T-helper 17 cell (primary cell): Measurements from ENCODE around the gene SH3GLB1. TPM values are rescaled to one million over a fixed set of nuclear protein-coding genes. Genes with fewer than 3 reads are reported as not detected.
"Not testable (repeated sequence)": the region's sequence is repeated elsewhere in the genome, so short reads cannot be mapped to it uniquely, and the experiment has no call there.

Source experiments
- ATAC-seq: fragments of 150-1000 bp; cut with Tn5 transposase; 2 replicates; pipeline ENCODE4 v1.10.0; 2021; ENCODE audit warnings: mild to moderate bottlenecking, moderate library complexity
- DNase-seq, 3 donors: peaks; one replicate each; pipeline versions ENCODE4 v3.0.0 to v3.0.0-alpha.2; 2020 to 2021
- H3K9me3 ChIP-seq: one replicate; pipeline ENCODE4 v1.7.0; 2013; ENCODE audit warnings: low read length, mild to moderate bottlenecking; ENCODE audit not compliant: control insufficient read depth, poor library complexity, severe bottlenecking
- H3K27ac Mint-ChIP-seq: one replicate; pipeline ENCODE4 v1.8.0; 2022; ENCODE audit warnings: mild to moderate bottlenecking, moderate library complexity, mixed read lengths
- H3K27me3 Mint-ChIP-seq: one replicate; pipeline ENCODE4 v1.8.0; 2022; ENCODE audit warnings: mixed read lengths
- H3K36me3 Mint-ChIP-seq: one replicate; pipeline ENCODE4 v1.8.0; 2022; ENCODE audit warnings: low read depth, mixed read lengths
- H3K4me1 Mint-ChIP-seq: one replicate; pipeline ENCODE4 v1.8.0; 2022; ENCODE audit warnings: mild to moderate bottlenecking, mixed read lengths
- H3K4me3 Mint-ChIP-seq: one replicate; pipeline ENCODE4 v1.8.0; 2022; ENCODE audit warnings: mild to moderate bottlenecking, moderate library complexity, mixed read lengths
- total RNA-seq, 4 donors: library from RNA in 2 of 4; stranded (reverse) in 2 of 4; gene quantifications; one replicate each; pipeline ENCODE4 v1.2.3 and lab custom pipeline; 2022 to 2026

The SH3GLB1 gene
- total RNA-seq = 10 to 100 TPM; 54.3 to 61.5 TPM
- 86.8 to 147 reads per million in 2 donors for total RNA-seq (lab: John Stamatoyannopoulos, UW)

DNA sequence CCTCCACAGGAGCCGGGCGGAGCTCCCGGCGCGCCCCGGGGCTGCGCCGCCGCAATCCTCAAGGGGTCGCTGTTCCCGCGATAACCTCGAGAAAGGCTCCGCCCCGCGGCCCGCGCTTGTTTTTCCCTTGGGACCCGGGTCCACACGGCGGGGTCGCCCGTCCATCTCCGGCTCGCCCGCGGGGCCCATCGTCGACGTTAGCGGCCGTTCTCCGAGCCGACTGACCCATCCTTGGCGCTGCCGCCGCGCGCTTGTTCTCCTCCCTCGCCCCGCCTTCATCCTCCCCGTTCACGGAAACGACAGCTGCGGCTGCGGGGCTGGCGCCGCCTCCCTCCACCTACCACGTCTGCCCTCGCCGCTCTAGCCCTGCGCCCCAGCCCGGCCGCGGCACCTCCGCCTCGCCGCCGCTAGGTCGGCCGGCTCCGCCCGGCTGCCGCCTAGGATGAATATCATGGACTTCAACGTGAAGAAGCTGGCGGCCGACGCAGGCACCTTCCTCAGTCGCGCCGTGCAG, at the start of gene SH3GLB1:
SH3GLB1 (plus strand) TSS at position 119 of the 514 bp plus-strand sequence; CDS start at position 443, 324 bp downstream.
- DNase-seq = peak; percentile 84 to 86 (median 85)
- Mint-ChIP-seq H3K4me1 (peaks cover 33% of the 10 kb centered on the region), H3K27ac (peak within 1 kb of the TSS; percentile 95), H3K27me3 (no peaks in the 10 kb centered on the region), H3K4me3 (peak within 1 kb of the TSS; percentile 98), H3K36me3 (peaks cover 7% of the 10 kb centered on the region)
- H3K9me3 ChIP-seq = no peaks in the 10 kb centered on the region
- ATAC-seq = peak; percentile 91

DNA sequence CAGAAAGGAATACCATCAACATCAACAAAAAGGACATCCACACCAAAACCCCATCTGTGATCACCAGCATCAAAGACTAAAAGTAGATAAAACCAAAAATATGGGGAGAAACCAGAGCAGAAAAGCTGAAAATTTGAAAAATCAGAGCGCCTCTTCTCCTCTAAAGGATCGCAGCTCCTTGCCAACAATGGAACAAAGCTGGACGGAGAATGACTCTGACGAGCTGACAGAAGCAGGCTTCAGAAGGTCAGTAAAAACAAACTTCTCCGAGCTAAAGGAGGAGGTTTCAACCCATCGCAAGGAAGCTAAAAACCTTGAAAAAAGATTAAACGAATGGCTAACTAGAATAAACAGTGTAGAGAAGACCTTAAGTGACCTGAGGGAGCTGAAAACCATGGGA, 46.0 kb upstream of the SH3GLB1 start:
- not testable (repeated sequence) for H3K4me3 Mint-ChIP-seq, H3K36me3 Mint-ChIP-seq, H3K27me3 Mint-ChIP-seq, H3K4me1 Mint-ChIP-seq, H3K9me3 ChIP-seq, ATAC-seq, H3K27ac Mint-ChIP-seq, DNase-seq

DNA sequence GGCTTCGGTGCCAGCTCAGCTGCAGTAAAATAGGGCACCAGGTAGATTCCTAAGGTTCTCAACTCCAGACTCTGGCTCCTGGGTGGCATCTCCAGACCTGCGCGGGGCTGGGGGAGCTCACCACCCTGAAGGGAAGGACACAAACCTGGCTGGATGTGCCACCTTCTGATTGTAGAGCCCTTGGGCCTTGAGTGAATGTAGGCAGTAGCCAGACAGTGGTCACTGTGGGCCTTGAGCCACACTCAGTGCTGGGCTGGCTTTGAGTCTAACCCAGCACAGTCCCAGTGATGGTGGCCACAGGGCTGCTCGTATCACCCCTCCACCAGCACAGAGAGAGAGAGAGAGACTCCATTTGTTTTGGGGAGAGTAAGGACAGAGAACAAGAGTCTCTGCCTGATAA, 38.0 kb upstream of the SH3GLB1 start:
- Mint-ChIP-seq H3K36me3 (no peaks in the 10 kb centered on the region), H3K4me3 (no peak overlapping the region), H3K27ac (no peak overlapping the region), H3K4me1 (no peaks in the 10 kb centered on the region), H3K27me3 (no peaks in the 10 kb centered on the region)
- DNase-seq = no peak
- ATAC-seq = no peak
- H3K9me3 ChIP-seq = no peaks in the 10 kb centered on the region

DNA sequence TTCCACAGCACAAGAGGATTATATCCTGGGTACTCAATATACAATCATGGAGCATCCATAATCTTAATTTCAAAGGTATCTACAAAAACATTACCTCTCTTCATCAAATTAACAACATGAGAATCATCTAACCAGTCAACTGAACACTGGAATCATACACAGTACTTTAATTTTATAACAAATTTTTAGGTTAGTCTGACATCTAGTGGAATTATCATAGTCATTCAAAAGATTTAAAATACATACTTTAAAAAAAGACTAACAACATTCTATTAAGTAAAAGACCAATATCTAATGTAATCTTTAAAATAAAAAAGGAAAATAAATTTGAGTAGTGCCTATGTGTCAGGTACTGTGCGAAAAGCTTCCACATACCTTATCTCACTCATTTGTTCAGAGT, 16.8 kb upstream of the SH3GLB1 start:
- no peaks in the 10 kb centered on the region for H3K9me3 ChIP-seq
- H3K27me3 Mint-ChIP-seq = no peaks in the 10 kb centered on the region
- H3K4me1 Mint-ChIP-seq = peaks cover 3% of the 10 kb centered on the region
- no peak overlapping the region for H3K4me3 Mint-ChIP-seq
- H3K36me3 Mint-ChIP-seq = peaks cover 6% of the 10 kb centered on the region
- ATAC-seq (no peak), DNase-seq (no peak)
- no peak overlapping the region for H3K27ac Mint-ChIP-seq

DNA sequence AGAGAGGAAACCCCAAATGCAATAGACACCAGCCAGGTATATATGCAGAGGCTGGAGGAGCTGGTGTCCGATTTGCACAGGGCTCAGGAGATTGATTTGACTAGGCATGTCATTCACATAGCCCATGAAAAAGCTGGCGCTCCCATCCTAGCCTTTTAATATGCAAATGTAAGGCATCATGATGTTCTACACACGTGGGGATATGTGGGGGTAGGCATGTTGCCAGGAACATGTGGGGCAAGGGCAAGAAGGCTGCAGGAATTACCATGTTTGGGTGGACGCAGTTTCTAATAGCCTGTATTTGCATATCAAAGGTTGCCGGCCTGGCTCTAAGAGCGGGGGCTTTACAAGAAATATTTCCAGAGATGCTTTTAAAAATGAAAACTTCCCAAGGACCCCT, 11.7 kb upstream of the SH3GLB1 start:
- no peak overlapping the region for H3K4me3 Mint-ChIP-seq
- peaks cover 3% of the 10 kb centered on the region for H3K4me1 Mint-ChIP-seq
- peaks cover 8% of the 10 kb centered on the region for H3K36me3 Mint-ChIP-seq
- DNase-seq (no peak), ATAC-seq (no peak)
- no peak overlapping the region for H3K27ac Mint-ChIP-seq
- H3K9me3 ChIP-seq = no peaks in the 10 kb centered on the region
- no peaks in the 10 kb centered on the region for H3K27me3 Mint-ChIP-seq

DNA sequence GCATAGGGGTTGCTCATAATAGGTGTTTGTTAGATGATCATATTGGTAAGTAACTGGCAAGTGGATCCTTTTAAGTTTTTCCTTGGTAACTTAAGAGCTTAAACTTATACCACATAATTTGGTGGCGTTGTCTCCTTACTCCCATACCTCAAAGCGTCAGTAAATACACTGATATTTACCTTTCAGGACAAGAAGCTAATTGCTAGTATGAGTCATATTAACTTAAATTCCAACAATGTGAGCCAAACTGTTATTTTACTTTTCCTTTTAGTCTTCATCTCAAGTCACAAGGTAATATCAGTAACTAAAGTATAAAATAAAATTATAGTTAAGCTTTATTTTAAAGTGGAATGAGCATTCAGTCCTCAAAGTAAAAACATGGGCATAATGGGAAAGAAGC, 9.0 kb upstream of the SH3GLB1 start:
- Mint-ChIP-seq H3K27ac (no peak overlapping the region), H3K4me1 (peaks cover 5% of the 10 kb centered on the region), H3K27me3 (no peaks in the 10 kb centered on the region), H3K4me3 (no peak overlapping the region), H3K36me3 (peaks cover 7% of the 10 kb centered on the region)
- H3K9me3 ChIP-seq = no peaks in the 10 kb centered on the region
- no peak for ATAC-seq
- DNase-seq = no peak

DNA sequence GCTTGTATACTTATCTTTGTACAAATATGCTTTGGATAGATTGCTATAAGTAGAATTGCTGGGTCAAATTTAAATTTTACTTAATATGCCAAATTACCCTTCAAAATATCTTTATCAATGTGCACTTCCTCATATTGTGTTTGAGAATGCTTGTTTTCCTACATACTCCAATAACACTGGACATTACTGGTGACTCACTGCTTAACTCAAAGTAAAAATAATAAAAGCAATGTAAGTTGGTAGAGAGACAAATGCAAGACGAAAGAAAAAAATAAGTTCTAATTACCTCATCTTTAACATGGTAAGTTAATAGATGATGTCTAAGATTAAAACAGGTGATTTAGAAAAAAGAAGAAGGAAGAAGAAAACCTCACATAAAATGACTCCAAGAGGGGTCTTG, 7.9 kb upstream of the SH3GLB1 start:
- Mint-ChIP-seq H3K36me3 (peaks cover 5% of the 10 kb centered on the region), H3K4me3 (no peak overlapping the region), H3K27me3 (no peaks in the 10 kb centered on the region), H3K27ac (no peak overlapping the region), H3K4me1 (peaks cover 2% of the 10 kb centered on the region)
- ATAC-seq (no peak), DNase-seq (no peak)
- H3K9me3 ChIP-seq = no peaks in the 10 kb centered on the region

DNA sequence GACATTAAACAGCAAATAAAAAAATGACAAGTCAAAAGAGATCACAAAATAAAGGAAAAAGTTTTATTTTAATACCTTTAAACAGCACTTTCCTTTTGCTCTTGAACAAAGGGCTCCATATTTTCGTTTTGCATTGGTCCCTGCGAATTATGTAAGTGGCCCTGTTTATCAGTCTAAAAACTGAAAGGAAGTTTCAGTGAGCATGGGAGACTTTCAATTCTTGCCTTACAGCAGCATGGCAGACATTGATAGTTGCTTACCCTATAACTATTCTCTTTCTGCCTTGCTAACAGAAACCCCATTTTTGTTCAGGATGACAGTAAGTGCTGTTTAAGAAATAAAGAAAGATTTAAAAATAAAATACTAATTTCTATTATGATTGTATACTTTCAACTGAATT, 5.2 kb upstream of the SH3GLB1 start:
- H3K4me3 Mint-ChIP-seq = no peak overlapping the region
- H3K27me3 Mint-ChIP-seq = no peaks in the 10 kb centered on the region
- ATAC-seq (no peak), DNase-seq (no peak)
- no peaks in the 10 kb centered on the region for H3K9me3 ChIP-seq
- no peak overlapping the region for H3K27ac Mint-ChIP-seq
- H3K4me1 Mint-ChIP-seq = peaks cover 15% of the 10 kb centered on the region
- peaks cover 5% of the 10 kb centered on the region for H3K36me3 Mint-ChIP-seq

DNA sequence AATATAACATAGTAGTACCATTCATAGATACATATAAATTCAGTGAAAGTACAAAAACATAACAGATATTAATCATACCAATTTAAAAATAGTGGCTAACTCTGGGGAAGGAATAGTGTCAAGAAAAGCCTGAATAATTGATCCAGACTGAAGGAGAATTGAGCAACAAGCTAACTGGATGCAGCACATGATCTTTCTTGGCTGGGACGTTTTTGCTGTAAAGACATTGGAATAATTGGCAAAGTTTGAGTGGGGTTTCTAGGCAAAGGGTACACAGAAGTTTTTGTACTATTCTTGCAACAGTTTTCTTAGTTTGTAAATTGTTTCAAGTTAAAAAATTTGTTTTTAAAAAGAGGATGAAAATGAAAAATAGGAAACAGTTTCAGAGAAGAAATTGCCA, 2.6 kb upstream of the SH3GLB1 start:
- H3K4me3 Mint-ChIP-seq = no peak overlapping the region
- peaks cover 24% of the 10 kb centered on the region for H3K4me1 Mint-ChIP-seq
- no peaks in the 10 kb centered on the region for H3K27me3 Mint-ChIP-seq
- peaks cover 7% of the 10 kb centered on the region for H3K36me3 Mint-ChIP-seq
- peak overlapping the region; percentile 95 for H3K27ac Mint-ChIP-seq
- no peaks in the 10 kb centered on the region for H3K9me3 ChIP-seq
- DNase-seq (no peak), ATAC-seq (no peak)

DNA sequence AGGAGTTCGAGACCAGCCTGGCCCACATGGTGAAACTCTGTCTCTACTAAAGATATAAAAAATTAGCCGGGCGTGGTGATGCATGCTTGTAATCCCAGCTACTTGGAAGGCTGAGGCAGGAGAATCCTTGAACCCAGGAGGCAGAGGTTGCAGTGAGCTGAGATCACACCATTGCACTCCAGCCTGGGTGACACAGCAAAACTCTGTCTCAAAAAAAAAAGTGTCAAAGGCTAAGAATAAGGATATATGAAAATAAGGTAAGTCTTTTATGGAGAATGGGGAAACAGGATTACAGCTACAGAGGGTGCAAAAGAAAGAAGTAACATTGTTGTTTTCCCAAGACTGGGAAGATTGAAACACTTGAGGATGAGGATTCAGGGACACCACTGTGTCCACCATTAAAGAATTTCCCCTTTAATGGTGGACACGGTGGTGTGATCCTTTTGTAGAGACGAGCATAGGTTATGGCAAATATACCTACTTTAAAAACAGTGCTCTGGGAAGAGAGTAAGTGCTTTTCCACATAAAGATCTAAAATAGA, 1.4 kb upstream of the SH3GLB1 start:
- H3K27me3 Mint-ChIP-seq, DNase-seq, ATAC-seq, H3K9me3 ChIP-seq, H3K36me3 Mint-ChIP-seq: not testable (repeated sequence)
- peak overlapping the region; percentile 66 for H3K4me3 Mint-ChIP-seq
- H3K4me1 Mint-ChIP-seq = peaks cover 30% of the 10 kb centered on the region
- peak overlapping the region; percentile 95 for H3K27ac Mint-ChIP-seq

DNA sequence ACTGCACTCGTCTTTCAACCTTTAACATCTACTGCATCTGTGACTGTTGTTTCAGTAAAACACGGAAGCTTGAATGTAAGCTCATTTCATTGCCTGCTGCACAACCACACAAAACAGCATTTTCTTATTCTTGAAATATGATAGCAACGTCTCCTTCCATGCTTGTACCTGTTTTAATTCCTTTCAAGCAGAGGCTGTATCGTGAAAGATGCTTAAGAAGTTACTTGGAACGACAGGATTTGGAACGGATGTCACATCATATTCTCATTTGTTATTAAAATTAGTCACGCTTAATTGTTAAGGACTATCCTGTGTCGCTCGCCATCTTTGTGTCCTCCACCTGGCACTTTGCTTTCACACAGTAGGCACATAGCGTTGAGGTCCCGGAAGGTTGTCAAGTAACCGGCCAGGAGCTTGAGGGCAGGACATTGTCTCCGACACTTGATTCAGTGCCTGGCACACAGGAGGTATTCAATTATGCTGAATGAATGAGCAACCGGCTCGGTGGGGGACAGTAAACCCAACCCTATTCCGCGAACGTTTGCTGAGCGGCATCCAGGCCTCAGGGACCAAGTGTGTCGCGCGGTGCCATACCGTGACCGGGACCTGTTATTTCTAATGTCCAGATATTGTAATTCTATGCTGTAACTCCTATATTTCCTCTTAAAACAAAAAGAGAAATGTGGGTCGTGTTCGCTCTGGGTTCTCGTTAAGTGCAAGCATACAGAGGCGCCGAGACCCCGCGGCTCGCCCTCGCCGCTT, 499 bp upstream of the SH3GLB1 start:
- peak overlapping the region; percentile 98 for H3K4me3 Mint-ChIP-seq
- peaks cover 7% of the 10 kb centered on the region for H3K36me3 Mint-ChIP-seq
- peaks cover 30% of the 10 kb centered on the region for H3K4me1 Mint-ChIP-seq
- no peaks in the 10 kb centered on the region for H3K27me3 Mint-ChIP-seq
- H3K9me3 ChIP-seq = no peaks in the 10 kb centered on the region
- H3K27ac Mint-ChIP-seq = peak overlapping the region; percentile 95
- ATAC-seq (peak; percentile 50), DNase-seq (peak in 1 of 3 donors; percentile 20)

DNA sequence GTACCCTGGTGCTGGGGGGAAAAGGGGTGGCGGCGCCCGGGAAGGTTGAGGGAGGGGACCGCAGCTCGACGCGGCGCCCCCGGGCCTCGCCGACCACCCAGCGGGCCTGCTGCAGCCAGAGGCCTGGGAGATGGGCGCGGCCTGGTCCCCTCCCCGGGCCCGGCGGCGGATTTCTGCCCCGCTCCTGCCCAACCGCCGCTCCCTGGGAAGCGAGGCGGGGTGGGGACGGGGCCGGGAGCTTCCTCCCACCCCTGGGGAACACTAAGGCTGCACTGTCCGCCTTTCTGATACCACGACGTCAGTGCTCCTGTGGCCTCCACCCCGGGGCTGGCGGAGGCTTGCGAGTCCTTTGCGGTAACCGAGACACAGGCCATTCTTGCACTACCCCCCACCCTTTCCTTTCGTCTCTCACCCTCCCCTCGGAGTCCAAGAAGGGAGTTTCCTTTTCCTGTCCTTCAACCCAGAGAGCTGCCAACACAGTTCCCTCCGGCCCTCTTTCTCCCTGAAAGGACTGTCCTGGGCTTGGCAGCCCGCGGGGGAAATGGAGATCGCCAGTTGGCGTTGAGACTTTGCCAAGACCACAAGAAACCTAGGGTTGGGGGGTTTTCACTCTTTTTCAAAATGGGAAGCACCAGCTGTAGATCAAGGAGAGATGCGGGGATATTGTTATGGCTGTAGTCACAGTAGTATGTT, 742 bp downstream of the SH3GLB1 start:
- Mint-ChIP-seq H3K27me3 (no peaks in the 10 kb centered on the region), H3K36me3 (peaks cover 7% of the 10 kb centered on the region), H3K27ac (peak overlapping the region; percentile 95), H3K4me3 (peak overlapping the region; percentile 98), H3K4me1 (peaks cover 35% of the 10 kb centered on the region)
- DNase-seq (peak in 1 of 3 donors; percentile 12), ATAC-seq (peak; percentile 5)
- no peaks in the 10 kb centered on the region for H3K9me3 ChIP-seq

DNA sequence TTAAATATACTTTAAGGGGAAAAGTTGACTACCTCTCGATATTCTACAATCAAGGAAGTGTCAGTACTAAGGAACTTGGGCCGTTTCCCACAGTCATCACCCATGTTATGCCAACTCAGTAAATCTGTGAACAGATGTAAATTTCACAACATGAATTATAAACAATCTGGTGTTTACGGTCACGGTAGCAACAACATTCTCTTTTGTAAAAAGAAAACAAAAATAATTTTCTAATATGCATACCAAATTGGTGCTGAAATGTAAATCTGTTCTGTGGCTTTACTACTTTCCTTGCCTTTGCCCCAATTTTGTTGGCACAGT, 1.2 kb downstream of the SH3GLB1 start:
- H3K9me3 ChIP-seq = no peaks in the 10 kb centered on the region
- no peak for DNase-seq
- Mint-ChIP-seq H3K36me3 (peaks cover 4% of the 10 kb centered on the region), H3K27me3 (no peaks in the 10 kb centered on the region), H3K4me1 (peaks cover 33% of the 10 kb centered on the region), H3K27ac (peak overlapping the region; percentile 95), H3K4me3 (peak overlapping the region; percentile 98)
- no peak for ATAC-seq
